Spleen (tissue), 7 donors: ENCODE measurements around the gene CDX1.

ENCODE experiments used
- POLR2A ChIP-seq, 3 donors: fragments of 450-650 bp; IDR thresholded peaks; one replicate each; pipeline ENCODE4 v1.5.1; 2017; ENCODE audit warnings: antibody characterized with exemption in 3 of 3, mild to moderate bottlenecking in 1 of 3
- POLR2AphosphoS5 ChIP-seq, 3 donors: sonication (generic); formaldehyde crosslinking; IDR thresholded peaks; one replicate each; pipeline ENCODE4 v1.5.1; 2017; ENCODE audit warnings: antibody characterized with exemption in 3 of 3
- TF ChIP-seq, protein P1 (sequence below), 11 experiments: fragments of 200-600 bp in 7 of 11; fragments of 450-650 bp in 4 of 11; sonication (generic) in 4 of 11; IDR thresholded peaks in 8 of 11; conservative IDR thresholded peaks in 3 of 11; 1 replicate in 7 of 11; 2 replicates in 4 of 11; pipeline versions ENCODE4 v1.4.0 to v1.8.0; 2016 to 2021; ENCODE audit warnings: antibody characterized with exemption in 11 of 11, inconsistent platforms in 4 of 11, mild to moderate bottlenecking in 1 of 11
- donor health status: DM: no; HTN: no; CAD: no; lungs with moderate emphysema.
- donor health status: DM: no; HTN: no; CAD: no.
- donor health status: DM: no; HTN: no; CAD: no.

DNA sequence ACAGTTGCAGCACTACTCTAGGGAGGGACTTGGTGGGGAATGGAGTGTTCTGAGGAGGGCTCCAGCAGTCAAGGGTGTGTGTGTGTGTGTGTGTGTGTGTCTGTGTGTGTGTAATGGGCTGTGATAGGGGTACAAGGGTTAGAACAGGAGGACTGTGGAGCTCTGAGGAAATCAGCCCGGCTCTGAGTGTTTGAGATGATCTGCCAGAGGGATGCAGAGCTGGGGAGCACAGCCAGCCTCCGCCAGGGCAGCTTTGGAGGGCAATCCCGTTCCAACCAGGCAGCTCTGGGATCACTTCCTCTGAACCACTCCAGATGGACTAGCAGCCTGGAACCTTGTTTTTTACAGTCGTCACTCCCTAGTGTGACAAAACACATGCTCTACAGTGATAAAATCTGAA is 20.3 kb downstream of the CDX1 start:
- TF ChIP-seq, protein P1, sequence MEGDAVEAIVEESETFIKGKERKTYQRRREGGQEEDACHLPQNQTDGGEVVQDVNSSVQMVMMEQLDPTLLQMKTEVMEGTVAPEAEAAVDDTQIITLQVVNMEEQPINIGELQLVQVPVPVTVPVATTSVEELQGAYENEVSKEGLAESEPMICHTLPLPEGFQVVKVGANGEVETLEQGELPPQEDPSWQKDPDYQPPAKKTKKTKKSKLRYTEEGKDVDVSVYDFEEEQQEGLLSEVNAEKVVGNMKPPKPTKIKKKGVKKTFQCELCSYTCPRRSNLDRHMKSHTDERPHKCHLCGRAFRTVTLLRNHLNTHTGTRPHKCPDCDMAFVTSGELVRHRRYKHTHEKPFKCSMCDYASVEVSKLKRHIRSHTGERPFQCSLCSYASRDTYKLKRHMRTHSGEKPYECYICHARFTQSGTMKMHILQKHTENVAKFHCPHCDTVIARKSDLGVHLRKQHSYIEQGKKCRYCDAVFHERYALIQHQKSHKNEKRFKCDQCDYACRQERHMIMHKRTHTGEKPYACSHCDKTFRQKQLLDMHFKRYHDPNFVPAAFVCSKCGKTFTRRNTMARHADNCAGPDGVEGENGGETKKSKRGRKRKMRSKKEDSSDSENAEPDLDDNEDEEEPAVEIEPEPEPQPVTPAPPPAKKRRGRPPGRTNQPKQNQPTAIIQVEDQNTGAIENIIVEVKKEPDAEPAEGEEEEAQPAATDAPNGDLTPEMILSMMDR (IDR thresholded peaks at IDR 0.05 in 8 of 11, conservative IDR thresholded peaks at IDR 0.05 in 3 of 11), result no peak
- no peak for TF ChIP-seq POLR2A (IDR thresholded peaks at IDR 0.05)
- no peak for TF ChIP-seq POLR2AphosphoS5 (IDR thresholded peaks at IDR 0.05)
